Activated CD8-positive, alpha-beta memory T cell treated with anti-CD3 and anti-CD28 coated beads, Interleukin-2, amount 50 U/mL, for 4 hours (primary cell): ENCODE data around the gene FILIP1L.

Experiments
- DNase-seq: peaks from one replicate; pipeline ENCODE4 v3.0.0-alpha.2; 2020

The FILIP1L gene

GRCh38 chr3:99943931-99944761 is 170.2 kb downstream of the FILIP1L start:
- DNase-seq = no peak

GRCh38 chr3:99941211-99941610 is 173.1 kb downstream of the FILIP1L start:
- no peak for DNase-seq

- DNase-seq = no peak
Observed at GRCh38 chr3:99940350-99940749, 174.0 kb downstream of the FILIP1L start.

GRCh38 chr3:99939876-99940275 is 174.4 kb downstream of the FILIP1L start:
- no peak for DNase-seq

GRCh38 chr3:99938270-99938911 is 175.9 kb downstream of the FILIP1L start:
- DNase-seq = no peak

- DNase-seq = no peak
Observed at GRCh38 chr3:99934975-99935797, 179.1 kb downstream of the FILIP1L start.

GRCh38 chr3:99933971-99934750 is 180.1 kb downstream of the FILIP1L start:
- no peak for DNase-seq

GRCh38 chr3:99931059-99931458 is 183.2 kb downstream of the FILIP1L start:
- DNase-seq = no peak

- no peak for DNase-seq
Observed at GRCh38 chr3:99929745-99930139, 184.6 kb downstream of the FILIP1L start.

- DNase-seq = no peak
Observed at GRCh38 chr3:99928771-99929744, 185.2 kb downstream of the FILIP1L start.

GRCh38 chr3:99927671-99928457 is 186.4 kb downstream of the FILIP1L start:
- no peak for DNase-seq

- DNase-seq = no peak
Observed at GRCh38 chr3:99925584-99926230, 188.6 kb downstream of the FILIP1L start.

GRCh38 chr3:99923873-99924272 is 190.4 kb downstream of the FILIP1L start:
- DNase-seq = no peak

- DNase-seq = no peak
Observed at GRCh38 chr3:99921986-99922385, 192.3 kb downstream of the FILIP1L start.

- DNase-seq = no peak
Observed at GRCh38 chr3:99921377-99921695, 193.0 kb downstream of the FILIP1L start.

- no peak for DNase-seq
Observed at GRCh38 chr3:99920481-99921376, 193.6 kb downstream of the FILIP1L start.

- DNase-seq = no peak
Observed at GRCh38 chr3:99919694-99920093, 194.6 kb downstream of the FILIP1L start.

- DNase-seq = no peak
Observed at GRCh38 chr3:99918715-99919114, 195.6 kb downstream of the FILIP1L start.

- no peak for DNase-seq
Observed at GRCh38 chr3:99915906-99916432, 198.3 kb downstream of the FILIP1L start.
